Stimulated activated CD4-positive, alpha-beta T cell treated with anti-CD3 and anti-CD28 coated beads, Interleukin-4, amount 100 ng/mL, for 24 hours (primary cell): Measurements from ENCODE around the gene EFNA5.

Source experiments
- DNase-seq: peaks from one replicate; pipeline ENCODE4 v3.0.0-alpha.2; 2020

EFNA5 gene

GRCh38 chr5:107601076-107601475, 69.7 kb downstream of the EFNA5 start:
- no peak for DNase-seq

- no peak for DNase-seq
Measured at GRCh38 chr5:107598958-107599357, 71.8 kb downstream of the EFNA5 start.

GRCh38 chr5:107597803-107598202, 72.9 kb downstream of the EFNA5 start:
- no peak for DNase-seq

GRCh38 chr5:107597247-107597646, 73.5 kb downstream of the EFNA5 start:
- no peak for DNase-seq

GRCh38 chr5:107594253-107595045, 76.3 kb downstream of the EFNA5 start:
- DNase-seq, result no peak

DNA sequence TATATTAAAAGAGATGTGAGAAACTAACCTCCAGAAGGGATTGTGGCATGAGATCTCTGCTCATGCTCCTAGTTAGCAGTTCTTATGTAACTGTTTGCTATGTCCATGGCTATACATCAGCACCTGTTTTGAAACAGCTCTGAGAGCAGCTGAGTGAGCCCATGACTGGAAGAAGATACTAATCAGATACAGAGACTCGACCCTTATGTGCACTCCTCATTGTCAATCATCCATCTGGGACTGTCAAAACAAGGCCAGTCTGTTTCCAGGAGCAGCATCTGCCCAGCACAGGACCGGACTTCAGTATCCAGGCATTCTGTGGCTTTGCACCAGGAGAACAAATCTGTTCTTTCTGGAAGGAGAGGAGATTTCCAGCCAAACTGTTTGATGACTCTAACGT, 77.7 kb downstream of the EFNA5 start:
- DNase-seq, result no peak

DNA sequence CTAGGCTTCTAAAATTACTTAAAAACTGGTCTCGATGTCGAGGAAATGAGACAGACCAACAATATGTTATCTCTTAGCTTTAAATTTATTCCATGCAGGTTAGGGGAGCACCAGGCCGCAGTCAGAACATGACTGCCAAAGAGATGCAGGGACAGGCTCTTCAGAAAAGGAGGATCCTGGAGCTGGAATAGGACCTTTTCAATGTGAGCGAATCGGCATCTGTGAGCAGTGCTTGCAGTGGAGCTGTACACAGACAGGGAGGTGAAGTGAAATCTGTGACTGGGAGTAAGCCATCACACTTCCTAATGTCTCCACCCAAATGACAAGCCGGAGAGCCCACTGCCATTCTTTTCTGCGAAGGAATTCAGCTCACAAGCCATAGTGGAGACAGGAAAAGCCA, 78.2 kb downstream of the EFNA5 start:
- DNase-seq, result no peak

- no peak for DNase-seq
Measured at GRCh38 chr5:107590686-107591085, 80.1 kb downstream of the EFNA5 start.

GRCh38 chr5:107589520-107590193, 81.1 kb downstream of the EFNA5 start:
- no peak for DNase-seq

- DNase-seq, result no peak
Measured at GRCh38 chr5:107582625-107583024, 88.1 kb downstream of the EFNA5 start.

- no peak for DNase-seq
Measured at GRCh38 chr5:107580889-107581820, 89.6 kb downstream of the EFNA5 start.

DNA sequence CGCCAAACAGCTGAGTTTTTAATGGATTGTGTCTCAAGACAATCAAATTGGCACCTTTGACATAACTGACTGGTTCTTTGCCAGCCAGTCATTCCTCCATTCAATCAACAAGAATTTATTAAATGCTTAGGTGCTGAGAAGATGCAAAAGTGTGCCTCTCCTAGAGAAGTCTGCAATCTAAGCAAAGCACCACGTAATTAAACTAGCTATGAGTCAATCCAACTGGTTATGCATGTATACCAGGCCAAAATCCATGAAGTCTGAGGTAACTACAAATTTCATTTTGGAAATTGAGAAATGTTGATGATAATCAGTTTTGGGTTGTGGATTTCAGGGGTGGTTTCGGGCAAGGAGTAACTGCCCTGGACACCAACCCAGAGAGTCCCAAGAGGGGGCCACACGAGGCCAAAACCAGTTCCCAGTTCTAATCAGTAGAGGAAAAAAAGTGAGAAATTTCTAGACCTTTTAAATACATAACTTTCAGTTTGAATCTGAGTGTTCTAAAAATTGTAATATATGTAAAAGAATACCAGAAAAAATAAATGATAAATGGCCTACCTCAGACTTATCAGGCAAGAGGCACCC, 92.6 kb downstream of the EFNA5 start:
- DNase-seq, result no peak

DNA sequence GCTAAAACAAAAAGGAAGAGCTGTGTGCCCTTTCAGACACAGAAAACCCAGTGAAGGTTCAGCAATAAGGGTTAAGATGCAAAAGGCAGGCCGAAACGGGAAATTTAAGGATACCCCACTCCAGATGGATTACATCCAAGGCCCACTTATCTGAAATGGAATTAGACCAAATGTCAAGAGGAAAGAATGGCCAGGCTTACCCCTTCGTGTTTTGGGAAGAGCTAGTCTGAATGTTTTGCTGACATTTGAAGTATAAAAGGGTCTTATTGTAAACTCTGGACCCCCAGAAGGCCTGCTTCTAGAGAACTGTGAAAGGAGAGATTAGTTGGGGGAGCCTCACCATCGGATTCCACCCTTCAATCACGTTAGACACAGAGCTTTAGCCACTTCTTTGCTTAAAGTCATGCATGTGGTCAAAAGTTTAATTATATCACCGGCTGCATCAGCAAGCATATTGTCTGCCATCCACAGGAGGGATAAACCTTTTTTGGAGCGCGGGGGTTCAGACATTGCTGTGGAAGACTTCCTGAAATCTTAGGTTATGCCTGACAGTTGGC, 93.3 kb downstream of the EFNA5 start:
- DNase-seq, result no peak

- DNase-seq, result no peak
Measured at GRCh38 chr5:107576736-107577393, 93.9 kb downstream of the EFNA5 start.

- no peak for DNase-seq
Measured at GRCh38 chr5:107576155-107576554, 94.6 kb downstream of the EFNA5 start.

- DNase-seq, result no peak
Measured at GRCh38 chr5:107574287-107574686, 96.5 kb downstream of the EFNA5 start.

DNA sequence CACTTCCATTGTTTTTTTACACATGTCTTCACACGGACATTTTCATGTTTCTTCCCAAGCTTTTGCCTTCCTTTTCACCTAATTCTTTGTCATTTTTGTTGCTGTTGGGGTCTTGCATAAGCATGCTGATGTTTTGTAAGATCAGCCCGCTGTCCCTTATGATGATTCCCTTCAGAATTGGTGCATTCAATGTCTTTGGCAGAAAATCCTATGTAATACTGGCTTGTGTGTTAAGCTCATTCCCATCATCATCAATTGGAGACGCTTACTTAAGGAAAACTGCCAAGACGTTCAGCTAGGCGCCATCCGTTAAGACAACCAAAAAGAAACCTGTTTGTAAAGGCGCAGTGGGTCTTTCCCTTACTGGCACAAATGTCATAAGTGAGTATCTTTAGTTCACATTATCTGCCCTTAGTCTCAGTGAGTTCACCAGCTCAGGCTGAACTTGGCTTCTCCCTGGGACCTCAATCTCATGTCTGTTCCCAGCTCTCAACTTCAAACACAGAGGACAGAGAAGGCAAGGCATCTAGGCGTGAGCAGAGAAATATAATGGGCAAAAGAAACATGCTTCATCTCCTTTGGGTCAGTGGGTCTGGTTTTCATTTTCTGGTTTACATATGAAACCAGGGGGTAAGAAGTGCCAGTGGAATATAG, 97.9 kb downstream of the EFNA5 start:
- DNase-seq, result no peak

GRCh38 chr5:107571621-107572536, 98.9 kb downstream of the EFNA5 start:
- peak; percentile 86 for DNase-seq

- DNase-seq, result peak; percentile 7
Measured at GRCh38 chr5:107570805-107571531, 99.8 kb downstream of the EFNA5 start.

DNA sequence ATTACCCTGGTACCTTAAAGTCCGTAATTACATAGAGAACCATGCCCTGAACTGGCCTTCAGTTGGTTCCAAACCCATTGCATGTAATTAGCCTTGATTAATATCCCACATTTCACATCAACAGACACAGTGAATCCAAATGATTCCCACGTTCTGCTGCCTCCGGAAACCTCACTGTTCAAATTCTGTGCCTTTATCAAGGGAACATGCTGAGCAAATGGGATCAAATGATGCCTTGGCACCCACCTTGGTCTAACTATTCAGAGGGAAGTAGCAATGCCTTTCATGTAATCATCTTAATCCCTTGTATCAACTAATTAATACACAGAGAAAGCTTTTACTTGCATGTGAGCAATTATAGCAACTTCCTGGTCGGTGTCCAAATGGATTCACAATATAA, 100.6 kb downstream of the EFNA5 start:
- DNase-seq, result no peak
